Activated CD4-positive, CD25-positive, alpha-beta regulatory T cell (primary cell): ENCODE data around the gene C12orf76.
A peak's percentile ranks its signal among the peaks of the same experiment; 100 is the strongest.
"Not testable (repeated sequence)": the region's sequence is repeated elsewhere in the genome, so short reads cannot be mapped to it uniquely, and the experiment has no call there.

Experiments
- DNase-seq, 4 experiments: peaks; one replicate each; lab custom pipeline; 2025; lab: John Stamatoyannopoulos, UW

The C12orf76 gene

GRCh38 chr12:110048242-110049027 lies at the start of gene C12orf76:
Gene C12orf76, minus strand, starts transcription at chr12:110048522. Its CDS starts 27 bp downstream, at chr12:110048495.
- peak; percentile 69 to 82 (median 77) for DNase-seq

GRCh38 chr12:110093631-110094311 lies 45.4 kb upstream of the C12orf76 start:
- no peak for DNase-seq

GRCh38 chr12:110091136-110091711 lies 42.9 kb upstream of the C12orf76 start:
- no peak for DNase-seq

GRCh38 chr12:110090266-110091135 lies 42.2 kb upstream of the C12orf76 start:
- DNase-seq, result no peak

- no peak for DNase-seq
Observed at GRCh38 chr12:110088936-110089335, 40.6 kb upstream of the C12orf76 start.

- DNase-seq, result not testable (repeated sequence)
Observed at GRCh38 chr12:110088216-110088615, 39.9 kb upstream of the C12orf76 start.

GRCh38 chr12:110084314-110085015 lies 36.1 kb upstream of the C12orf76 start:
- no peak for DNase-seq

GRCh38 chr12:110080410-110080809 lies 32.1 kb upstream of the C12orf76 start:
- no peak for DNase-seq

GRCh38 chr12:110079477-110080400 lies 31.4 kb upstream of the C12orf76 start:
- DNase-seq, result peak; percentile 13 to 68 (median 52)

- no peak for DNase-seq
Observed at GRCh38 chr12:110077800-110078199, 29.5 kb upstream of the C12orf76 start.

GRCh38 chr12:110075880-110076279 lies 27.6 kb upstream of the C12orf76 start:
- DNase-seq, result no peak

- DNase-seq, result no peak
Observed at GRCh38 chr12:110074089-110074488, 25.8 kb upstream of the C12orf76 start.

GRCh38 chr12:110073049-110073831 lies 24.9 kb upstream of the C12orf76 start:
- DNase-seq, result no peak

- not testable (repeated sequence) for DNase-seq
Observed at GRCh38 chr12:110072636-110073035, 24.3 kb upstream of the C12orf76 start.

GRCh38 chr12:110071967-110072366 lies 23.6 kb upstream of the C12orf76 start:
- no peak for DNase-seq

- DNase-seq, result no peak
Observed at GRCh38 chr12:110071504-110071903, 23.2 kb upstream of the C12orf76 start.

GRCh38 chr12:110068654-110069053 lies 20.3 kb upstream of the C12orf76 start:
- DNase-seq, result no peak

GRCh38 chr12:110068115-110068514 lies 19.8 kb upstream of the C12orf76 start:
- DNase-seq, result not testable (repeated sequence)

GRCh38 chr12:110067531-110067930 lies 19.2 kb upstream of the C12orf76 start:
- no peak for DNase-seq
